ENCODE data around the gene MCMBP.
A peak's percentile ranks its signal among the peaks of the same experiment; 100 is the strongest.
"Not testable (repeated sequence)": the region's sequence is repeated elsewhere in the genome, so short reads cannot be mapped to it uniquely, and the experiment has no call there.

The MCMBP gene

DNA sequence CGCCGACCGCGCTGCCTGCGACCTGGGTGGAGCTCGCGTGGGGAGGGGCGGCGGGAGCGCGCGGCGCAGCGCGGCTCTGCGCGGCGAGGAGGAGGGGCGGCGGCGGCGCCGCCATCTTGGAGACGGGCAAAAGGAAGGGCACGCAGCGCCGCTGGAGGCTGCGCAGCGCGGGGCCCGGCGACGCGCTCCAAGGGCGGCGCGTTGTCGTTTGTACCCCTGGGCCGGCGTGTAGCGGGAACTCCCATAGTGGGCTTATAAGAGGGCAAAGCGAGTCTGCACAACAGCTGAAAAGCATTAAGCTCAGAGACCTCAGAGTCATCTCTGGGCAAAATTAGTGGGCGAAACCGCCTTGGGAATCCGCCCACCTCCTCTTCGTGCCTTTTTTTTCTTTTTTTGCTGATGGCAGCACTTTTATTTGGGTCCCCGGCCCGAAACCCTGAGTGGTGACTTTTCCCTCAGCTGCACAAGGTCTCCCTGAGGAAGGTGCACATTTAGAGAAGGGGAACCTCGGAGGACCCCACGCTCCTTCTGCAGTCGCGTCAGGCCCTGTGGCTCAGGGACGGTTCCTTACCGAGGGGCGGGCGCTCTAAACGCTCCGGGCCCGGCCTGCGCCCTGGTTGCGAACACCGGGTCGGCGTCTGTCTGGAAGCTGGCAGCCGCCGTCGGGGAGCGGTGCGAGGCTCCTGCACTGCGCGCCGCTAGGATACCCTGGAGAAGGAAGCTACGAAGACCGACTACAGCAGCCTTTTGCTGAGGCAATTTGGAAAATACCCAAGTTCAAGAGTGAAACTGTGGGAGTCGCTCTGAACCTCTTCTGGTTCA, 428 bp upstream of the MCMBP start:
- peak; percentile 95 for DNase-seq

GRCh38 chr10:119871881-119872609, 598 bp downstream of the MCMBP start:
- peak; percentile 67 for DNase-seq

DNA sequence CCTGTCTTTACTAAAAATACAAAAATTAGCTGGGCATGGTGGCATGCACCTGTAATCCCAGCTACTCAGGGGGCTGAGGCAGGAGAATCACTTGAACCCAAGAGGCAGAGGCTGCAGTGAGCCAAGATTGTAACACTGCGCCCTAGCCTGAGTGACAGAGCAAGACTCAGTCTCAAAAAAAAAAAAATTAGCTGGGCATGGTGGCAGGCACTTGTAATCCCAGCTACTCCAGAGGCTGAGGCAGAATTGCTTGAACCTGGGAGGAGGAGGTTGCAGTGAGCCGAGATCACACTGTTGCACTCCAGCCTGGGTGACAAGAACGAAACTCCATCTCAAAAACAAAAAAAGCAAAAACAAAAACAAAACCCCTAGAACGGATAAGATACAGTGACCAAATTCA, 3.2 kb downstream of the MCMBP start:
- not testable (repeated sequence) for DNase-seq

- DNase-seq, result no peak
These were observed 5.3 kb downstream of the MCMBP start for GRCh38 chr10:119867317-119867716.

DNA sequence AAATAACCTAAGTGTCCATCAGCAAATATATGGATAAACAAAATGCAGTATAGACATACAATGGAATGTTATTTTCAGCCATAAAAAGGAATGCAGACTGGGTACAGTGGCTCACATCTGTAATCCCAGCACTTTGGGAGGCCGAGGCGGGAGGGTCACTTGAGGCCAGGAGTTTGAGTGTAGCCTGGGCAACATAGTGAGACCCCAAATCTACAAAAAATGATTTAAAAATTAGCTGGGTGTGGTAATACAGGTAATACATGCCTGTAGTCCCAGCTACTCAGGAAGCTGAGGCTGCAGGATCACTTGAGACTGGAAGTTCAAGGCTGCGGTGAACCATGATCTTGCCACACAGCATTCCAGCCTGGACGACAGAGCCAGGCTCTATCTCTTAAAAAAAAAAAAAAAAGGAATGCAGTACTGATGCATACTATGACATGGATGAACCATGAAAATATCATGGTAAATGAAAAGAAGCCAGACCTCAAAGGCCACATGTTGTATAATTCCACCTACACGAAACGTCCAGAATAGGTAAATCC, 6.9 kb downstream of the MCMBP start:
- DNase-seq, result no peak

GRCh38 chr10:119863951-119864565, 8.6 kb downstream of the MCMBP start:
- no peak for DNase-seq

DNA sequence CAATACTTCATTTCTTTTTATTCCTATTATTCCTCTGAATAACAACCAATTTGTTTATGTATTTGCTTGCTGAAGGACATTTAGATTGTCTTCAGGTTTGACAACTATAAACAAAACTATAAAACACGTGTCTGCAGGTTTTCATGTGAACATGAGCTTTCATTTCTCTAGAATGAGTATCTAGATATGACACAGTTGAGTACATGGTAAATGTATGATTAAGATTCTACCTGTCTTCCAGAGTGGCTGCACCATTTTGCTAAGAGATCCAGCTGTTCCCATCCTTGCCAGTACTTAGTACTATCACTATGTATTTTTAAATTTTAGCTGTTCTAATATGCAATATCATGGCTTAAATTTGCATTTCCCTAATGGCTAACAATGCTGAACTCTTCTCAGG, 10.1 kb downstream of the MCMBP start:
- DNase-seq, result no peak

DNA sequence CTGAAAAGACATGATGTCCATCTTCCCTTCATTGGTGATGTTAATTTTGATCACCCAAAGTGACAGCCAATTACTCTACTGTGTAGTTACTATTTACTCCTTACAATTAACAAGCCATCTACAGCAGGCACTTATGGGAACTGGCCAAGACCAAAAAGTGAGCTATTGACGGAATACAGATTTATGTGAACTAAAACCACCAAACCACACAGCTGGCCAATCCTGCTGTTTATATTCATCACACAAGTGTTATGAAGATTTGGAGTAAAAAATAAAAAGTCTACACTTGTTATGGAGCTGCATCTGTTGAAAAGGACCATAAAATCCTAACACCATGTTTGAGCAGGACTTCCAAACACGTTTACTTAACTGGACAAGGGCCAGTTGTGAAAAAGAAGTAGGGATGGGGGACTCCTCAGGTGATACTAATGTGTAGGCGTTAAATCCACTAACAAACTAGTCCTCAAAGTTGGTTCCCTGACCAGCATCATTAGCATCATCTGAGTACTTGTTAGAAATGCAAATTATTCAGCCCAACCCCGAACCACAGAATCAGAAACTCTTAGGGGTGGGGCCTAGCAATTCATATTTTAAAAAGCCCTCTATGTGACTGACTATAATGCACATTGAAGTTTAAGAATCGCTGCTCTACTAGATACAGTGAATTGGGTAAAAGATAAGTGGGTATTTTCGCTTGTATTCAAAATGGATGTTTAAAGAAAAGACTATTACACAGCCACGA, 11.6 kb downstream of the MCMBP start:
- DNase-seq, result no peak

DNA sequence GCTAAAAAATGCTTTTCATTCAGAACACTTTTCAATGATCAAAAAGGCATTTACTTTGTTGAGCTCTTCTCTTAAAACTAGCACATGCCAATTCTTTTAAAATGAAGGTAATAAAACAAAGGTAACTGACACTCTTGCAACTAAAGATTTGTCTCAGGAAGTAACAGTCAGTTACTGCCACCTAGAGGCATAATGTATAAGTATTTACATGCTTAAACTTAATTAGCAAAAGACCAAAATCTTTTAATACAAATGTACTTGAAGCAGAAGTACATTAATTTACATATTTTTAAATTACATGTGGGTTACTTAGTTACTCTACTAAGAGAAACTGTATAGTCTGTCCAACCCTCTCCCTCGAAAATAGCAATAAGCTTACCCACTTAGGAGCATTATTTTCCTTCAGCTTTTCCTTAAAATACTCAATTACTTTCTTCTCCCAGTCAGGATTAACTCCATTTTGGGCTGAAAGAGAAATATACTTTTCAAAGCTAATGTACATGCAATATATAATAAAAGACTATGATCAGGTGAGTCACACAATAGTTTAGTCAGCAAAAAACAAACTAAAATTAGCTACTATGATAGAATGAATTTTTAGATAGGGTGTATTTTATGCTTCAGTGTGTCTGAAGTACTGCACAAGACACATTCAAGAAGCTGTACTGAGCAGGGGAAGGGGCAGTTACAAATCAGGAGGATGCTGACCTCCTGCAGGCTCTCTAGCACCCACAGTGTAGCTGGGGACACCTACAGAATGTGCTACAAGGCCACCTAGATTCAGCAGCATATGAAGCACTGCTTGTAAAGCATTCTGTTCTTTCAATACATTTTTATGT, 13.0 kb downstream of the MCMBP start:
- peak; percentile 65 for DNase-seq

GRCh38 chr10:119858063-119858462, 14.6 kb downstream of the MCMBP start:
- DNase-seq, result no peak

DNA sequence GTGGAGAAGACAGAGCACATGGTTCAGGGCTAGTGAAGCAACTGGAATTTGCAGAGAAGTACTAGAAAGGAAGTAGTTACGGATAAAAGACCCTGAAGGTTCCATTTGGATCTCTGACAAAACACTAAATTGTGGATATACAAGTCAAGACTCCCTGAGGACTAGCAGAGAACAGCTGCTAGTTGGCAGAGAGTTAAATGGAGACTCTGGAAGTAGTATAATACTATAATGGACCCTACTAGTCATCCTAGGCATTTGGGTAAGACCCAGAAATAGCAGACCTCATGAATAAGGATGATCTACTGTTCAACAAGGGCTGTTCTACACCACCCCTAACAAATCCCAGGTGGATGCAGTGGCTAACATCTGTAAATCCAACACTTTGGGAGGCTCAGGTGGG, 19.1 kb downstream of the MCMBP start:
- no peak for DNase-seq

- DNase-seq, result no peak
These were observed 19.8 kb downstream of the MCMBP start for GRCh38 chr10:119852822-119853221.

DNA sequence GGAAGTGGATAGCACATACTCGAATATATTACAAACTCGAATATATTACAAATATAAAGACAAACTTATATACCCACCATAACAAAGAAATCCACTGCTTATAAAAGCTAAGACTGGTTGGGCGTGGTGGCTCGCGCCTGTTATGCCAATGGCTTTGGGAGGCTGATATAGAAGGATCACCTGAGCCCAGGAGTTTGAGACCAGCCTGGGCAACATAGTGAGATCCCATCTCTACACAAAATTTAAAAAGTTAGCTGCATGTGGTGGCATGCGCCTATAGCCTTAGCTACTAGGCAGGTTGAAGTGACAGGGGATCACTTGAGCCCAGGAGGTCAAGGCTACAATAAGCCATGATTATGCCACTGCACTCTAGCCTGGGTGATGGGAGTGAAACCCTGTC, 20.4 kb downstream of the MCMBP start:
- DNase-seq, result no peak

DNA sequence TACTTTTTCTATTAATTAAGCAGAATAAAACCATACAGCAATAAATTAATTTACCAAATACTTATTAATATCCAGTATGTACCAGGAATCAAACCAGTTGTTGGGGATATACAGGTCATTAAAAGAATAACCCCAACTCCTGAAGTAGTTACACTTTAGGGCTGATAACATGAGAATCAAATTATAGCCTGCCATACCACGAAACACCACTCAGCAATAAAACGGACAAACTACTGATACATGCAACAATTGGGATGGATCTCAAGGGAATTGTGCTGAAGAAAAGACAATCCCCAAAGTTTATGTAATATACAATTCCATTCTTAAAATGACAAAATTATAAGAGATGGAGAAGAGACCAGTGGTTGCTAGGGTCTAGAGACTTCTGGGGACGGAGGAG, 22.7 kb downstream of the MCMBP start:
- DNase-seq, result no peak

GRCh38 chr10:119849031-119849789, 23.4 kb downstream of the MCMBP start:
- DNase-seq, result no peak

DNA sequence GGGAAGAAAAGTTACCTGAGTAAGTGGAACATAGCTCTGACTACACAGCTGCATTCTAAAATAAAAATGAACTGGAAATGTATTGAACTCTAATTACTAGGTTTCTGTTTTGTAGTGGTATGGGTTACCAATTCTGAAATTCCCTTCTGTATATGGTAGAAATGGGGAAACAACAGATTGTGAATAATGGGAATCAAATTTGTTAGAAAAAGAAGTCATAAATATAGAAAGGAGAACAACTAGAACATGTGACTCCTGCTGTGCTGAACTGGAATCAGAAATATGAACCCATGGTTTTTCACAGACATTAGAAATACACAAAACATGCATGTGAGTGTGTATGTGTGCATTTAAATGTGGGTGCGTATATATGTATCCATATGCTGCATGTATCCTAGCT, 27.0 kb downstream of the MCMBP start:
- DNase-seq, result peak; percentile 63

DNA sequence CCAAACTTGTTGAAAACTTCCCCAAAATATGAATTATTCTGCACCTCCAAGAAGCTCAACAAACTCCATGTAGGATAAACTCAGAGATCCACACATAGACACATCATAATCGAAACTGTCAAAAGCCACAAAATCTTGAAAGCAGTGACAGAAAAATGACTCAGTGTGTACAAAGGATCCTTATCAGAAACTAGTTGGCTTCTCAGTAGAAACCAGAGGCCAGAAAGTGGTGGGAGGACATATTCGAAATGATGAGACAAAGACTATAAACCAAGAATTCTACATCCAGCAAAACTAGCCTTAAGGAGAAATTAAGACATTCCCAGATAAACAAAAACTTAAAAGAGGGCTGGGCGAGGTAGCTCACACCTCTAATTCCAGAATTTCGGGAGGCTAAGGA, 38.5 kb downstream of the MCMBP start:
- DNase-seq, result no peak

DNA sequence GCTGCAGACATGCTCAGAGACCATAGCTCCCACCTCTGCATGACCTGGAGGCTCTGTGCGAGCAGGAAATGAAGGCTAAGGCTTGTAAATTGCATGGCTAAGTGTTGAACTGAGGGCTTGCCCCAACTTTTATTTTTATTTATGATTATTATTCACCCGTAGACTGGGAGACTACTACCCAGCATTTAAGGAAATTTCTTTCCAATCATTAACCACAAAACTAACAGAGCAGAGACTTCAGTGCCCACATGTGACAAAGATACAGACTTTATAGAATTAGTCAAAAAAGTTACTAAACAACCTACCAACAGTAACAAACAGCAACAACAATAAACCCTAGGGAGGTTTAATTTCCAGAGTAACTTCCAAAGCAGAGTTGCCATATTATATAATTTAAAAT, 39.7 kb downstream of the MCMBP start:
- no peak for DNase-seq

DNA sequence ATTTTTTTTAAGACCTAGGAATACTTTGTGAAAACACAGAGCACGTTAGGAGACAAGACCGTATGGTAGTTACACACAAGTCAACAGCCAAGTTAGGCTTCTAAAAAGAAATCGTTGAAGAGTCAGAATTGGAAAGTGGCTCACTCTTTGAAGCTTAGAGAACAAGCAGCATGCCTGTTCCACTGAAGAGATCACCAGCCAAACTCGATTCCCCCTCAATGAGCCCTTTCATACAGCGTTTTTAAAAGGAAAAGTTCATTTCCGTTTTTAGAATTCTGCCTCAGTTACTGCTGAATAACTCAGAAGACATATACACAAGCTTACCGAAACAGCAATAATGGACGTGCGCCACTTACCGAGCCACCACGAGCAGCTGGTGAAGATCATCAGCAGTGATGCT, 41.0 kb downstream of the MCMBP start:
- no peak for DNase-seq

DNA sequence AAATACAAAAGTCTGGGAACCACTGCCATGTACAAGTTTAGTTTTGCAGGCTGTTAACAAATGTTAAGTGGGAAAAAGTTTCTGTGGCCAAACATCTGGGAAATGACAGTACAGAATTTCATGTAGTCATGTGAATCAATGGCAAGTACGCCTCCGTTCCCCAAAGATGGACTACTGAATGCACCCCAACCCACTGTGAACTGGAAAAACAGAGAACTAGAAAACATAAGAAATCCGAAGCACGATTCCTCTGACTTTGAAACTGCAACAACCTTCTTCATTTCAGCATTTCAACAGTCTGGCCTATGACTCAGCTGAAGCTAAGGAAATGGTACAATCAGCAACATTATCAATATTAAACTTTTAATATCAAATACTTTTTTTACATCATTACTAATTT, 41.8 kb downstream of the MCMBP start:
- DNase-seq, result peak; percentile 26

GRCh38 chr10:119829429-119829828, 43.2 kb downstream of the MCMBP start:
- DNase-seq, result no peak
